Kidney (tissue), 14 donors: ENCODE results near the gene SNN. TPM values are rescaled to one million over a fixed set of nuclear protein-coding genes. Genes with fewer than 3 reads are reported as not detected.

Experiments
- DNase-seq, 5 donors: peaks; one replicate each; pipeline ENCODE4 v3.0.0-alpha.2; 2013 to 2020
- FAIRE-seq: peaks from 2 replicates; lab custom pipeline; 2012; peaks lifted over from hg19 to GRCh38; lab: Jason Lieb, UNC
- H3K27ac ChIP-seq, 2 donors: one replicate each; pipeline ENCODE4 v1.7.0; 2013; ENCODE audit warnings: low read depth in 2 of 2, low read length in 2 of 2, inconsistent platforms in 1 of 2
- H3K27me3 ChIP-seq: one replicate; pipeline ENCODE4 v1.7.1; 2013; ENCODE audit warnings: low read length, inconsistent platforms; ENCODE audit not compliant: control insufficient read depth, insufficient read depth
- H3K36me3 ChIP-seq, 3 donors: one replicate each; pipeline versions ENCODE4 v1.7.0 to v1.7.1; 2013; ENCODE audit warnings: low read length in 3 of 3, control low read depth in 1 of 3, inconsistent platforms in 1 of 3; ENCODE audit not compliant: insufficient read depth in 3 of 3, control insufficient read depth in 2 of 3
- H3K4me1 ChIP-seq, 3 donors: one replicate each; pipeline versions ENCODE4 v1.7.0 to v1.7.1; 2013; ENCODE audit warnings: low read length in 3 of 3, inconsistent platforms in 1 of 3, low read depth in 1 of 3; ENCODE audit not compliant: control insufficient read depth in 2 of 3, insufficient read depth in 2 of 3
- H3K4me3 ChIP-seq, 3 donors: one replicate each; pipeline versions ENCODE4 v1.7.0 to v1.8.1; 2013; ENCODE audit warnings: low read length in 3 of 3, control low read depth in 1 of 3, inconsistent platforms in 1 of 3
- H3K9ac ChIP-seq, 3 donors: one replicate each; pipeline versions ENCODE4 v1.7.0 to v1.7.1; 2013; ENCODE audit warnings: low read length in 3 of 3, control low read depth in 1 of 3, inconsistent platforms in 1 of 3
- H3K9me3 ChIP-seq, 3 donors: one replicate each; pipeline versions ENCODE4 v1.7.0 to v1.7.1; 2013; ENCODE audit warnings: low read length in 3 of 3, control low read depth in 1 of 3, inconsistent platforms in 1 of 3; ENCODE audit not compliant: control insufficient read depth in 2 of 3, insufficient read depth in 1 of 3
- CTCF ChIP-seq: IDR thresholded peaks from 3 replicates; pipeline ENCODE4 v1.5.1; 2012; ENCODE audit warnings: mild to moderate bottlenecking, moderate library complexity, borderline replicate concordance; ENCODE audit not compliant: insufficient read depth; ENCODE audit errors: extremely low read depth
- intact Hi-C: fragments of 100-400 bp; cut with DNase I; formaldehyde crosslinking; loops from one replicate; pipeline ENCODE4 v1.11.1; 2022
- polyA plus RNA-seq: library from polyadenylated mRNA; stranded (reverse); fragments of 350-450 nt; fragmentation: Illumina TruSeq; extraction: RNeasy Lipid Tissue Mini Kit (QIAGEN cat#74804); gene quantifications from one replicate; pipeline ENCODE4 v1.2.3, GENCODE V29; 2014; ENCODE audit warnings: low read depth, low replicate concordance; ENCODE audit not compliant: insufficient read depth
- total RNA-seq: library from RNA; stranded (reverse); fragmentation: NEBNext Ultra II Directional; extraction: Animal tissue kit (Norgen Biotek cat#: 25700); gene quantifications from one replicate; pipeline ENCODE4 v1.2.1, GENCODE V29; 2021
- donor health status: control.
- donor health status: control.
- donor health status: control.
- donor health status: control.
- donor health status: control.
- donor health status: DM: yes; HTN: yes; CAD: no.
- donor health status: Normal renal cell carcinoma (clear cell type).

The SNN gene
- total and polyA plus RNA-seq, 2 donors from 2014 or later = 16.6 to 21.9 TPM

DNA sequence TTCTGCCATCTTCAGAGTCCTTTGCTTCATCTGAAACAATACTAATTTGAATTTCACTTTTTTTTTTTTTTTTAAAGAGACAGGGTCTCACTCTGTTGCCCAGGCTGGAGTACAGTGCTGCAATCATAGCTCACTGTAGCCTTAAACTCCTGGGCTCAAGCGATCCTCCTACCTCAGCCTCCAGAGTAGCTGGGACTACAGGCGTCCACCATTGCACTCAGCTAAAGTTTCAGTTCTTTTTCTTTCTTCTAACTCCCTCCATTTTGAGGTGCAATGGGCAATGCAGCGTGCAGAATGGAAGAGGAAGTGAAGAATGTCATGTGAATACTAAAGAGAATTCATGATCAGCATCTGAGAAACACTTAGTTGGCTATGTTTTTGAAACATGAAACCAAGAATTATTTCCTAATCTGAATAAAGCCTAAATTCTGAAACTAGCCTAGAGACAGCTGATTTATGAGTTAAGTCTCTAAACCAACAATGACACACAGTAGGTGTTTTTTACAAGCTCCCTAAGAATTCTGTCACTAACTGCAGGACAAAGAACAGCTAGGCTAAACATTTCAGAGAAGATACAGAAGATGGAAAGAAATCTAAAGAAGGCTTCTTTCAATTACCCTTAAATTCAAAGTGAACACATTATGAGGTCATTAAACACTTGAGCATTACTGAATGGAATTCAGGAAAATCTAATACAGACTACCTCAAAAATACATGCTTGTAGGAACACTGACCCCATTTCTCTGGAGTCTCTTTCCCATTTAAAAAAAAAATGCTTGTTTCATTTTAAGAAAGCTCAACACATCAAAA lies 21.0 kb downstream of the SNN start:
- Histone ChIP-seq H3K9me3 (no peaks in the 10 kb centered on the region), H3K27me3 (no peaks in the 10 kb centered on the region), H3K9ac (no peak overlapping the region), H3K4me3 (no peak overlapping the region), H3K27ac (no peak overlapping the region), H3K36me3 (peaks cover 3 to 49% (median 32%) of the 10 kb centered on the region in 3 donors), H3K4me1 (peaks cover 0 to 8% (median 0%) of the 10 kb centered on the region in 3 donors)
- FAIRE-seq (no peak), DNase-seq (no peak)
- intact Hi-C loops = no loop called here
- no peak for TF ChIP-seq CTCF

DNA sequence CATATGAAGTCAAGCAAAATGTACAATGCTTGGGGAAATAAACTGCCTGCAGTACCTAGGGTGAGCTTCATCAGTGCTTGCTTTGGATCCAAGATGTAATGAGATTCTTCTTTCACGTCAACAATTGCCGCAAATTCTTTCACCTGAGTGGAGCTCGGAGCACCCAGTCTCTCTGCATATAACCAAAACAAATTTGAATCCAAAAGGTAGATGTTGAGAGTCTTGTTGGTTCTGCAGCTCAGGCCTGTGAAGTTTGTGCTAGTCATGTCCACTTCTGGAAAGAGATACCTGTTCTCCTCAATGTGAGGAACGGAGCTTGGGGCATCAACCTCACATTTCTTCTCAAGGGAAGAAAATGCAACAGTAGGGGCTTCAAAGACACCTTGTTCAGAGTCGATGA lies 23.0 kb downstream of the SNN start:
- Histone ChIP-seq H3K36me3 (peaks cover 3 to 56% (median 36%) of the 10 kb centered on the region in 3 donors), H3K4me3 (no peak overlapping the region), H3K27ac (no peak overlapping the region), H3K27me3 (no peaks in the 10 kb centered on the region), H3K9ac (no peak overlapping the region), H3K4me1 (peaks cover 0 to 8% (median 0%) of the 10 kb centered on the region in 3 donors), H3K9me3 (no peaks in the 10 kb centered on the region)
- intact Hi-C loops = no loop called here
- FAIRE-seq = no peak
- TF ChIP-seq CTCF = no peak
- DNase-seq = no peak

DNA sequence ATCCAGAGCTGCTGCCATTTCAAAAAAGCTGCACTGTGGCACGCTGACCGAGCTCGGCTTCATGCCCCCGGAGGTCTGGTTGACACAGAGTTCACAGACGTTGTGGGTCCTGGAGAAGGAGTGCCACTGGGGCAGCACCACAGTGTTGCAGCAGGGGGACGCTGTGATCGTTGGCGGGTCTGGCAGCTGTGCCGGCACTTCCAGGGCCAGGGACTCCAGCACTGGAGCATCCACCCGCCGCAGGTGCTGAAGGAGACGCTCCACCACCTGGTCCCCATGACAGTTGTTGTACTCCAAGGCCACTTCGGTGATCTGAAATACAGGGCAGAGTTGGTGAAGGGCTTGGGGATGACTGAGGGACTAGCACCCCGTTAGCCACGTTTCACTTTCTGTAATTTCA lies 23.5 kb downstream of the SNN start:
- TF ChIP-seq CTCF = no peak
- intact Hi-C loops = no loop called here
- Histone ChIP-seq H3K36me3 (peaks cover 3 to 56% (median 41%) of the 10 kb centered on the region in 3 donors), H3K4me3 (no peak overlapping the region), H3K27ac (no peak overlapping the region), H3K9me3 (no peaks in the 10 kb centered on the region), H3K27me3 (no peaks in the 10 kb centered on the region), H3K9ac (no peak overlapping the region), H3K4me1 (peaks cover 0 to 8% (median 0%) of the 10 kb centered on the region in 3 donors)
- DNase-seq (no peak), FAIRE-seq (no peak)
